H1 (cell line): ENCODE results near the gene PHAX. TPM values are rescaled to one million over a fixed set of nuclear protein-coding genes. Genes with fewer than 3 reads are reported as not detected.
A peak's percentile ranks its signal among the peaks of the same experiment; 100 is the strongest.
"Not testable (repeated sequence)": the region's sequence is repeated elsewhere in the genome, so short reads cannot be mapped to it uniquely, and the experiment has no call there.

Experiments
- CTCF ChIA-PET: fragments of 300-600 bp; sonication (Branson Sonifier 250); formaldehyde crosslinking; loops from one replicate; lab custom pipeline; 2021; ENCODE audit not compliant: partially characterized antibody; lab: Charles Lee
- POLR2A ChIA-PET: fragments of 300-600 bp; sonication (Branson Sonifier 250); formaldehyde crosslinking; loops from one replicate; lab custom pipeline; 2021; ENCODE audit warnings: inconsistent platforms; ENCODE audit not compliant: partially characterized antibody; lab: Charles Lee
- DNase-seq, 2 experiments: peaks; one replicate each; pipeline versions ENCODE4 v3.0.0 to v3.0.0-alpha.2; 2010 to 2022; ENCODE audit warnings: low spot score in 2 of 2, low read depth in 1 of 2, mixed read lengths in 1 of 2
- FAIRE-seq: peaks from 2 replicates; lab custom pipeline; 2011; peaks lifted over from hg19 to GRCh38; lab: Jason Lieb, UNC
- H2AFZ ChIP-seq: 2 replicates; pipeline ENCODE4 v1.8.1; 2012; ENCODE audit warnings: low read length, inconsistent platforms
- H2AK5ac ChIP-seq: 2 replicates; pipeline ENCODE4 v1.6.1; 2013; ENCODE audit warnings: low read depth, low read length
- H2BK120ac ChIP-seq: replicated peaks from 2 replicates; pipeline ENCODE3; 2013; ENCODE audit warnings: low read depth, low read length, inconsistent platforms
- H2BK12ac ChIP-seq: 2 replicates; pipeline ENCODE4 v1.6.1; 2013; ENCODE audit warnings: low read depth, low read length
- H2BK15ac ChIP-seq: 2 replicates; pipeline ENCODE4 v1.6.1; 2013; ENCODE audit warnings: low read length
- H2BK20ac ChIP-seq: 2 replicates; pipeline ENCODE4 v1.6.1; 2013; ENCODE audit warnings: low read length
- H2BK5ac ChIP-seq: 2 replicates; pipeline ENCODE4 v1.6.1; 2013; ENCODE audit warnings: low read depth, low read length
- H3K14ac ChIP-seq: 2 replicates; pipeline ENCODE4 v1.6.1; 2013; ENCODE audit warnings: inconsistent platforms; ENCODE audit not compliant: insufficient read length
- H3K18ac ChIP-seq: 2 replicates; pipeline ENCODE4 v1.6.1; 2013; ENCODE audit warnings: low read length; ENCODE audit errors: extremely low read depth
- H3K23ac ChIP-seq: 2 replicates; pipeline ENCODE4 v1.6.1; 2013; ENCODE audit warnings: inconsistent platforms; ENCODE audit not compliant: insufficient read length
- H3K23me2 ChIP-seq: 2 replicates; pipeline ENCODE4 v1.6.1; 2013; ENCODE audit warnings: low read depth, low read length
- H3K27ac ChIP-seq: 2 replicates; pipeline ENCODE4 v1.6.1; 2011; ENCODE audit warnings: low read depth, low read length, inconsistent platforms
- H3K27me3 ChIP-seq, 4 experiments: replicated peaks in 1 of 4; 1 replicate in 1 of 4; 2 replicates in 3 of 4; pipeline versions ENCODE4 v1.6.1 to v1.8.1; 2011 to 2013; ENCODE audit warnings: low read length in 3 of 4, mild to moderate bottlenecking in 3 of 4, inconsistent platforms in 2 of 4, mixed read lengths in 2 of 4, moderate library complexity in 1 of 4; ENCODE audit not compliant: control insufficient read depth in 3 of 4, insufficient read depth in 3 of 4; ENCODE audit errors: extremely low read depth in 1 of 4
- H3K36me3 ChIP-seq, 4 experiments: 2 replicates each; pipeline versions ENCODE4 v1.6.1 to v1.8.1; 2011 to 2013; ENCODE audit warnings: mild to moderate bottlenecking in 4 of 4, low read length in 3 of 4, moderate library complexity in 2 of 4, control low read depth in 1 of 4, inconsistent platforms in 1 of 4; ENCODE audit not compliant: insufficient read depth in 4 of 4, control insufficient read depth in 2 of 4
- H3K4ac ChIP-seq: replicated peaks from 2 replicates; pipeline ENCODE3; 2013; ENCODE audit warnings: low read length, low read depth, mixed read lengths, inconsistent platforms; ENCODE audit not compliant: insufficient read length
- H3K4me1 ChIP-seq, 4 experiments: replicated peaks in 1 of 4; 1 replicate in 1 of 4; 2 replicates in 3 of 4; pipeline versions ENCODE4 v1.6.1 to v1.8.1; 2011 to 2013; ENCODE audit warnings: low read length in 3 of 4, inconsistent platforms in 2 of 4, mixed read lengths in 1 of 4; ENCODE audit not compliant: insufficient read depth in 4 of 4, control insufficient read depth in 3 of 4
- H3K4me2 ChIP-seq, 2 experiments: 2 replicates each; pipeline versions ENCODE4 v1.6.1 to v1.8.1; 2011 to 2013; ENCODE audit warnings: low read depth in 2 of 2, low read length in 2 of 2, control low read depth in 1 of 2, inconsistent platforms in 1 of 2, mild to moderate bottlenecking in 1 of 2; ENCODE audit not compliant: insufficient read depth in 1 of 2
- H3K4me3 ChIP-seq, 4 experiments: fragments of 200-600, 300-600 bp in 1 of 4; sonication (generic), shearing (Covaris generic), sonication (Bioruptor Twin) in 1 of 4; 2 replicates each; pipeline versions ENCODE4 v1.5.1 to v1.8.1; 2011 to 2016; ENCODE audit warnings: low read length in 4 of 4, low read depth in 3 of 4, control low read depth in 2 of 4, inconsistent platforms in 2 of 4, mild to moderate bottlenecking in 2 of 4, mixed read lengths in 1 of 4, moderate library complexity in 1 of 4; ENCODE audit not compliant: insufficient read depth in 2 of 4; ENCODE audit errors: extremely low read depth in 1 of 4
- H3K56ac ChIP-seq: replicated peaks from 2 replicates; pipeline ENCODE3; 2013; ENCODE audit warnings: low read depth, mild to moderate bottlenecking, mixed read lengths, low read length, inconsistent platforms; ENCODE audit not compliant: insufficient read length
- H3K79me1 ChIP-seq: 2 replicates; pipeline ENCODE4 v1.6.1; 2013; ENCODE audit warnings: low read depth, low read length, control low read depth
- H3K79me2 ChIP-seq, 2 experiments: 2 replicates each; pipeline versions ENCODE4 v1.6.1 to v1.8.1; 2012 to 2013; ENCODE audit warnings: low read length in 2 of 2, mild to moderate bottlenecking in 2 of 2, inconsistent platforms in 1 of 2; ENCODE audit not compliant: insufficient read depth in 2 of 2, control insufficient read depth in 1 of 2
- H3K9ac ChIP-seq, 4 experiments: replicated peaks in 1 of 4; 1 replicate in 1 of 4; 2 replicates in 3 of 4; pipeline versions ENCODE4 v1.6.1 to v1.8.1; 2011 to 2013; ENCODE audit warnings: low read depth in 3 of 4, low read length in 3 of 4, control low read depth in 2 of 4, mild to moderate bottlenecking in 2 of 4, moderate library complexity in 2 of 4, inconsistent platforms in 1 of 4; ENCODE audit errors: extremely low read depth in 1 of 4
- H3K9me3 ChIP-seq, 2 experiments: 2 replicates each; pipeline versions ENCODE4 v1.6.1 to v1.8.1; 2012 to 2013; ENCODE audit warnings: mild to moderate bottlenecking in 2 of 2, moderate library complexity in 2 of 2, control low read depth in 1 of 2, inconsistent platforms in 1 of 2, low read depth in 1 of 2, low read length in 1 of 2, mixed read lengths in 1 of 2; ENCODE audit not compliant: insufficient read depth in 2 of 2
- H4K20me1 ChIP-seq, 2 experiments: replicated peaks in 1 of 2; 2 replicates each; pipeline versions ENCODE3 to v1.8.1; 2011 to 2013; ENCODE audit warnings: inconsistent platforms in 2 of 2, low read length in 2 of 2, mild to moderate bottlenecking in 1 of 2; ENCODE audit not compliant: insufficient read depth in 2 of 2, control insufficient read depth in 1 of 2
- H4K5ac ChIP-seq: 2 replicates; pipeline ENCODE4 v1.6.1; 2013; ENCODE audit warnings: low read length, low read depth, mixed read lengths, inconsistent platforms; ENCODE audit not compliant: insufficient read length
- H4K8ac ChIP-seq: 2 replicates; pipeline ENCODE4 v1.8.0; 2013; ENCODE audit warnings: mild to moderate bottlenecking, moderate library complexity, low read length, inconsistent platforms; ENCODE audit not compliant: insufficient read depth; ENCODE audit errors: extremely low read depth
- H4K91ac ChIP-seq: replicated peaks from 2 replicates; pipeline ENCODE3; 2013; ENCODE audit warnings: low read length, mixed read lengths, inconsistent platforms; ENCODE audit not compliant: insufficient read length
- TBP ChIP-seq: IDR thresholded peaks from 2 replicates; pipeline ENCODE4 v1.6.1; 2011; ENCODE audit warnings: low read depth, low read length, improper control_type of control experiment
- WGBS, 2 experiments: shearing (Covaris generic) in 1 of 2; methylation state at CpG; one replicate each; pipeline versions ENCODE4 v1.1.6 to v1.1.7; 2013 to 2015; ENCODE audit warnings: low lambda C conversion rate in 2 of 2, mixed read lengths in 2 of 2, inconsistent platforms in 1 of 2, low coverage in 1 of 2, missing lambda C conversion rate in 1 of 2; ENCODE audit not compliant: insufficient replicate concordance in 2 of 2, insufficient coverage in 1 of 2, insufficient read length in 1 of 2; ENCODE audit errors: extremely low coverage in 1 of 2, missing lambda C conversion rate in 1 of 2; 5-methylcytosine and 5-hydroxymethylcytosine counted together
- polyA plus RNA-seq, 7 experiments: library from polyadenylated mRNA; depleted of rRNA in 3 of 7; stranded (reverse) in 5 of 7; unstranded in 2 of 7; fragments of >200 nt in 5 of 7; fragments of 200-250 nt in 2 of 7; gene quantifications; 1 replicate in 5 of 7; 2 replicates in 1 of 7; 4 replicates in 1 of 7; pipeline versions ENCODE4 v1.2.1 to v1.2.3, GENCODE V29; 2011 to 2013; ENCODE audit warnings: missing spikeins in 2 of 7, mixed read lengths in 2 of 7
- total RNA-seq: library from RNA; stranded (reverse); fragmentation: NEBNext Ultra II Directional; extraction: Animal tissue kit (Norgen Biotek cat#: 25700); gene quantifications from 2 replicates; pipeline ENCODE4 v1.2.1, GENCODE V29; 2021

The PHAX gene
- total and polyA plus RNA-seq, 2 of the 8 experiments (the other 6 are each of a cell fraction or from before 2014, with no cell fraction given), result 32.1 to 59.5 TPM

DNA sequence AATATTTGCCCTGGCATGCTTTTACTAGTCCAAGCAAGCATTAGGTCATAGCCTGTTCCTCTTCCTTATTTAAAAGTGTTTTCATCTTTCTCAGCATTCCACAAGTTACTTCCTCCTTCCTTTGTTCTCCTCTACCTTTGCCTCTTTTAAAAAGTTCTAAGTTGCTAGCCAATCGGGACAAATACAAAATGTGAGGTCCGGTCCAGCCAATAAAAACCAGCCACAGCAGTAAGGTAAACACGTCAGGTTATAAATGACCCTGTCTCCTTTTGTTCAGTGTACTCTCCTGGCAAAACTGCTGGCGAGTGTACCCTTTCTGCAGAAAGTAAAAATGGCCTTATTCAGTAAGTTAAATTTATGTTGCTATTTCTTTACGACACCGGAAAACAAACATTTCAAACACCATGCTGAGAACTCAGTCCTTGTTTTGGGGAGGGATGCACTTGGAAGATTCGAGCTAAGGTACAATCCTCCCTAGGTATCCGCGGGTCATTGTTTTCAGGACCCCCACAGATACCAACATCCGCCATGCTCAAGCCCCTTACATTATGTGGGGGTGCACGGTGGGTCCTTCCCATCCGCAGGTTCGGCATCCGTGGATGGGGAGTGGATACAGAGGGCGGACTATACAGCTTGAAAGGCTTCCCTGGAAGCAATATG is 646 bp upstream of the PHAX start:
- Histone ChIP-seq H3K18ac (peak overlapping the region; percentile 96; the same call in 1 of the 2 replicates), H4K8ac (peak overlapping the region; percentile 93), H2BK20ac (peak overlapping the region; percentile 68; the same call in 1 of the 2 replicates), H3K4ac (peak overlapping the region; percentile 94), H3K27ac (peak overlapping the region; percentile 80), H3K79me2 (peaks cover 20 to 39% of the 10 kb centered on the region in 2 experiments), H3K36me3 (peaks cover 8 to 16% (median 12%) of the 10 kb centered on the region in 4 experiments; a peak in 5 of 8 replicates), H3K56ac (peak overlapping the region; percentile 74), H2BK12ac (peak overlapping the region; percentile 76; the same call in 1 of the 2 replicates), H4K91ac (peak overlapping the region; percentile 93), H2BK5ac (peak overlapping the region; percentile 98), H3K4me2 (peak overlapping the region; percentile 58 to 79), H2BK120ac (peak overlapping the region; percentile 93), H3K9ac (peak overlapping the region in 3 of 4 experiments; percentile 73 to 97 (median 97); a peak in 6 of 7 replicates), H2AFZ (peak overlapping the region; percentile 78), H2AK5ac (0 out of 2 replicates have a peak overlapping the region, but pooled peaks have one; percentile 45), H4K5ac (peak overlapping the region; percentile 92), H3K4me3 (peak overlapping the region; percentile 54 to 97 (median 89); a peak in 5 of 8 replicates)
- H3K4me1 ChIP-seq, DNase-seq, H3K23ac ChIP-seq, H3K14ac ChIP-seq, H3K79me1 ChIP-seq, H3K9me3 ChIP-seq, H3K23me2 ChIP-seq, H3K27me3 ChIP-seq, H2BK15ac ChIP-seq, H4K20me1 ChIP-seq: not testable (repeated sequence)
- ChIA-PET POLR2A (interaction anchor here (0.6 to 3.8 kb wide), 12 partner anchors 8 to 178 kb away, joined by 3 to 21 read pairs (median 4); partner anchors contain the start of genes GRAMD2B and LMNB1), CTCF (interaction anchor here (0.7 to 2.5 kb wide), 16 partner anchors 8 to 510 kb away, joined by 3 to 13 read pairs (median 4); no protein-coding TSS in a partner anchor)
- 34% methylated on average over 15 of the region's 15 CpGs; no CpG with 5 or more reads in 1 of the 2 experiments for WGBS, 2 experiments
- peak; percentile 59 for TF ChIP-seq TBP
- FAIRE-seq, result peak; percentile 50
